ENCODE measurements around the gene FBP1.

DNA sequence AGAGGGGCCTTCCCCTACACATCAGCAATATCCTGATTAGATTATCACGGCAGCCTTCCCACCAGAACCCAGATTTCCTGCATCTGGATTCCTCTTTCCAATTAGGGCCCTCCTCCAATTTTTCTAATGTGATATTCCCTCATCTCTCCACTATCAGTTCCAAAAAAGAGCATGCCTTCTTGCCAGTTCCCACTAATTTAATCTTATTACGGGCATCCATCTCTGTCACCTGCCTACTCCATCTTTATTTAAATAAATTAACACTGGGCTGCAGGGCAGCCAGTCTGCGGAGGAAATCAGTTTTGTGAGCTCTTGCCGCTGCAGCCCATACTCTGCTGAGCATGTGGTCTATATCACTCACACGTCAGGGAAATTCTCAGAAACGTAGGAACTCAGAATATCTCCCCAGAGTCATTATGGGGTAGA lies 29.1 kb downstream of the FBP1 start:
- no peak for TF ChIP-seq YY1 (IDR thresholded peaks at IDR 0.05; ENCODE audit: insufficient read depth, insufficient read length)
- TF ChIP-seq ZNF274 (IDR thresholded peaks at IDR 0.05; ENCODE audit: low read depth, low read length): no peak

Measured in NT2/D1 (cell line).